ENCODE measurements around the gene PXDN. TPM values are rescaled to one million over a fixed set of nuclear protein-coding genes. Genes with fewer than 3 reads are reported as not detected.
A peak's percentile ranks its signal among the peaks of the same experiment; 100 is the strongest.

PXDN gene
- total RNA-seq, 4 donors from 2014 or later: 0.72 to 10.9 (median 5.9) TPM

DNA sequence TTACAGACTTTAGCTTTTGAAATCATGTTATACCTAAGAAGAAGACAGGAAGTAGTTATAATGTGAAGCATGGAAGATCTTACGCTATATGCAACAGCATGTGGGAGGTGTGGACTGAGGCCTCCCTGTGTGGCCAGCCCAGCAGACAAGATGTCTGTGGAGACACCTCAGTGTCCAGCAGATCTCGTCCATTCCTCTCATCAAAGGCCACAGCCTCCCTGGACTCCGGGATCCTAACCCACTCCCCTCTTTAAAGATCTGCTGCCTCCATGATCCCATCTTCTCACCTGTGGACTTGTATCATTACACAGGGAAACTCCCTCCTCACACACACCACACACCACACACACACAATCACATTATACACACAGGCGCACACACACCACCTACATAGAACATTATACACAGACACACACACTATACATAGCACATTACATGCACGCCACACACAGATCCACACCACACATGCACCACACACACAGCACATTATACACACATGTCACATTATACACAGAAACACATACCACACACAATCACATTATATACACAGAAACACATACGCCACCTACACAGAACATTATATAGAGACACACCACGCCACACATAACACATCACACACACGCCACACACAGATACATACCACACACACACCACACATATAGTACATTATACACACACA lies 89.5 kb downstream of the PXDN start:
- 73 to 80% methylated on average over 8 of the region's 8 CpGs for WGBS, 2 donors
- H3K9me3 ChIP-seq: no peaks in the 10 kb centered on the region
- intact Hi-C loops (cut with DNase I): no loop called here
- H3K36me3 ChIP-seq: peaks cover 0 to under 1% (median 0%) of the 10 kb centered on the region in 3 donors
- H3K27me3 ChIP-seq: peaks cover 0 to 3% (median 0%) of the 10 kb centered on the region in 4 donors
- no peak for DNase-seq
- no peak for TF ChIP-seq POLR2A (IDR thresholded peaks at IDR 0.05)
- no peak overlapping the region for H3K4me3 ChIP-seq
- H3K27ac ChIP-seq: peak overlapping the region in 2 of 4 donors; percentile 10 to 52
- H3K4me1 ChIP-seq: peaks cover 0 to 40% (median 16%) of the 10 kb centered on the region in 3 donors

DNA sequence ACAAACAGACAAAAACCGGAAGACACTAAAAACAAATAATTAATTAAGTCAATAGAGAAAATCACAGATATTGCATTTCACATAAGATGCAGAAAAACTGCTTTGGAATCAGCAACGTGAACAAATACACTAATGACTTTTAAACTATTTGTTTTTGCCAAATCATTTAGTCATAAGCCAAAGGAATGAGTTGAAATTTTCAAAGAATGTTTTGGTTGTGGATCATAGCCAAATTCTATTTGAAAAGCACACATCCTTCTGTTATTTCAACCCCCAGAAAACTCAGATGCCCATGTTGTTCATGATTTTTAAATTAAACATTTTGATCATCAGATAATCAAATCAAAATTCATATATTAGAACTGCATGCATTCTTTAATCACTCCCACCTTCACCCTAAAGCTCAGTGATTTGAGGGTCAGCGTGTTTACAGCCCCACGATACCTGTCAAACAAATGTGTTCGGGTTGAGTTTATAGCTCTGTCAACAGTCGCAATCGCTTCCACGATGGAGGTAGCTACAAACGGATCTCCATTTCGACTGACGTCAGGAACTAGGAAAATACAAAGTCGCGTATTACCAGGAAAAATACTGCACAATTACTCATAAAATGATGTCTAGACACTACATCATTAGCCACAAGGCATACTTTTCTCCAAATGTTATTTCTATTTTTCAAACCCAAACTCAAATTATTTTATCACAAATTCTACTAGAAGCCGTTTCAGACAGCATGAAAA lies 90.2 kb downstream of the PXDN start:
- WGBS, 2 donors: 71 to 84% methylated on average over 14 of the region's 14 CpGs
- no peak for DNase-seq
- Histone ChIP-seq H3K9me3 (no peaks in the 10 kb centered on the region), H3K4me3 (no peak overlapping the region), H3K36me3 (peaks cover 0 to 4% (median 3%) of the 10 kb centered on the region in 3 donors), H3K27ac (peak overlapping the region in 3 of 4 donors; percentile 26 to 71 (median 52)), H3K4me1 (peaks cover 0 to 40% (median 16%) of the 10 kb centered on the region in 3 donors), H3K27me3 (peaks cover 0 to 3% (median 0%) of the 10 kb centered on the region in 4 donors)
- intact Hi-C loops (cut with DNase I): no loop called here
- TF ChIP-seq POLR2A (IDR thresholded peaks at IDR 0.05): no peak
- TF ChIP-seq, protein P1, sequence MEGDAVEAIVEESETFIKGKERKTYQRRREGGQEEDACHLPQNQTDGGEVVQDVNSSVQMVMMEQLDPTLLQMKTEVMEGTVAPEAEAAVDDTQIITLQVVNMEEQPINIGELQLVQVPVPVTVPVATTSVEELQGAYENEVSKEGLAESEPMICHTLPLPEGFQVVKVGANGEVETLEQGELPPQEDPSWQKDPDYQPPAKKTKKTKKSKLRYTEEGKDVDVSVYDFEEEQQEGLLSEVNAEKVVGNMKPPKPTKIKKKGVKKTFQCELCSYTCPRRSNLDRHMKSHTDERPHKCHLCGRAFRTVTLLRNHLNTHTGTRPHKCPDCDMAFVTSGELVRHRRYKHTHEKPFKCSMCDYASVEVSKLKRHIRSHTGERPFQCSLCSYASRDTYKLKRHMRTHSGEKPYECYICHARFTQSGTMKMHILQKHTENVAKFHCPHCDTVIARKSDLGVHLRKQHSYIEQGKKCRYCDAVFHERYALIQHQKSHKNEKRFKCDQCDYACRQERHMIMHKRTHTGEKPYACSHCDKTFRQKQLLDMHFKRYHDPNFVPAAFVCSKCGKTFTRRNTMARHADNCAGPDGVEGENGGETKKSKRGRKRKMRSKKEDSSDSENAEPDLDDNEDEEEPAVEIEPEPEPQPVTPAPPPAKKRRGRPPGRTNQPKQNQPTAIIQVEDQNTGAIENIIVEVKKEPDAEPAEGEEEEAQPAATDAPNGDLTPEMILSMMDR (IDR thresholded peaks at IDR 0.05): no peak

DNA sequence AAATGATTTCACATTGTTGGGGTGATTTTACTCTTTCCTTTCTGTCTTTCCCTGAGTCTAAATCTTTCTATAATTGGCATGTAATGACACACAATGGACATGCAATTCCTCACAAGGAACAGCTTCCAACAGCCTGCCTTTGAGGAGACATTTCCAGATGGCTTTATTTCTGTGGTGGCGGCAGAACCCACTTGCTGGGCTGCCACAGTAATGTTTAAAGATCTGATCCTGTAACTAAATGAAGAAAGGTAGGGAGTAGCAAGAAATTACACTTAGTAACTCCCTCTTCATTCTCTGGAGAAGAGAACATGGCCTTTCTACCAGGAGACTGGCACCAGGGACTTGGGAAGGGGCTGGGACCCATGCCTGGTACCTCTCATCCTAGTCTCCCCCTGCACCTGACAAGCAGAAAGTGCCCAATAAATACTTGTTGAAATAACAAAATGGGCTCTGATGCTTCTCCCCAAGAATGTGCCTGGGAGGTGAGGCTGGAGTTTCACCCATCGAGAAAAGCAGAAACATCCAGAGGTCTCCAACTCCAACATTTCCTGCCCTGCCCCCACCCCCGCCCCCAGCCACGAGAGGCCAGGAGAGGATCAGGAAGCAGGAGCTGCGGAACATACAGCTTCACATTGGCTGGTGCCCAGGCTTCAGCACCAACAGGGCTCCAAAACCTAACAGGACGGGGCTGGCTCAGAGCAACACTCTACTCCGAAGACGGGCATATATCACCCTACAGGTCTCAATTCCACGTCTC lies 92.1 kb downstream of the PXDN start:
- Histone ChIP-seq H3K27me3 (no peaks in the 10 kb centered on the region), H3K9me3 (no peaks in the 10 kb centered on the region), H3K4me3 (no peak overlapping the region), H3K36me3 (peaks cover 0 to 21% (median 7%) of the 10 kb centered on the region in 3 donors), H3K4me1 (peaks cover 0 to 40% (median 16%) of the 10 kb centered on the region in 3 donors), H3K27ac (peak overlapping the region in 2 of 4 donors; percentile 71 to 80)
- DNase-seq: no peak
- no peak for TF ChIP-seq POLR2A (IDR thresholded peaks at IDR 0.05)
- TF ChIP-seq, protein P1 (IDR thresholded peaks at IDR 0.05): no peak
- WGBS, 2 donors: 52 to 84% methylated on average over 5 to 9 of the region's 9 CpGs
- intact Hi-C loops (cut with DNase I): no loop called here

DNA sequence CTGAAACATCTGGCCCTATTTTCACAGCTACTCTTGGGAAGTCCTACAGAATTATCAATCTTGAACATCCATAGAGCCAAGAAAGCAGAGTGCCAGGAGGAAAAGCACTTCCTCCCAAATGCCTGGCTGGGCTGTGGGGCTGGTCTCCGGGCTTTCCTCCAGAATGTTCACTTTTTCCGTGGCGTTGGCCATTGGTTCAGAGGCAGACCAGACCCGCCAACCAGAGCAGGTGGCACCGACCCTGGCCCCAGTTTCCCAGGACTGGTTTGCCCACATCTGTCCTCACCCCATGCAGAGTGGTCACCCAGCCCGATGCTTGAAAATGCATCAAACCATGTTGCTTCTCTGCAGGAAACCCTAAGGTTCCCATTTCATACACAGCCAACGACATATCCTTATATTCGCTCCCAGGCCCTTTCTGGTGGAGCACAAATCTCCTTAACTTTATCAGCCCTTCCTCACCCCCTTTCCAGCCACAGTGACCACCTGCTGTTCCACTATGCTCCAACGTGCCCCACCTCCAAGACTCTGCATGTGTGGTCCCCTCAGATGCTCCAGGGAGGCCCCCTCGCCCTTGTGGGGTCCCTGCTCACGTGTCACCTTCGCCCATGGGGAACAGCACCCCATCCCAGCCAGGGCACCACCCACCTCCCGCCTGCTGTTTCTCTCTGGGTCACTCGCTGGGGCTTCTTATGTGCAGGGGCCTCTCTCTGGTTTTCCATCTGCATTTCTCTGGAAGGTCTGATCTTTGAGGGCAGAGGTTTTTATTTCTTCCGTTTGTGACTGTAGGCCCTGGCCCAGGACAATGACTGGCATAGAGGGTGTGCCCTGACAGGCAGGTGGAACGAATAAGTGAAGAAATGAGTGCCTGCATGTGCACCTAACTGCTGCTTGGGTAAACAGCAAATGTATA lies 92.9 kb downstream of the PXDN start:
- no peak overlapping the region for H3K27ac ChIP-seq

More for the DNA sequence above, 92.9 kb downstream of the PXDN start:
- H3K4me1 ChIP-seq: peaks cover 0 to 40% (median 16%) of the 10 kb centered on the region in 3 donors
- no peaks in the 10 kb centered on the region for H3K9me3 ChIP-seq
- peaks cover 0 to 21% (median 7%) of the 10 kb centered on the region in 3 donors for H3K36me3 ChIP-seq
- 72 to 75% methylated on average over 15 to 16 of the region's 16 CpGs for WGBS, 2 donors
- TF ChIP-seq POLR2A (IDR thresholded peaks at IDR 0.05): no peak
- TF ChIP-seq, protein P1 (IDR thresholded peaks at IDR 0.05): no peak
- H3K4me3 ChIP-seq: no peak overlapping the region
- no peaks in the 10 kb centered on the region for H3K27me3 ChIP-seq
- intact Hi-C loops (cut with DNase I): no loop called here
- no peak for DNase-seq

Data from esophagus squamous epithelium (tissue), 5 donors.